Measurements from ENCODE around the gene AADACL4. TPM values are rescaled to one million over a fixed set of nuclear protein-coding genes. Genes with fewer than 3 reads are reported as not detected.
A peak's percentile ranks its signal among the peaks of the same experiment; 100 is the strongest.

AADACL4 gene
- total and polyA plus RNA-seq, 8 donors = not detected

- TF ChIP-seq CTCF (IDR thresholded peaks at IDR 0.05) = no peak
- Histone ChIP-seq H3K9me3 (no peaks in the 10 kb centered on the region), H3K4me3 (peak overlapping the region in 1 of 4 donors; percentile 22), H3K27me3 (no peaks in the 10 kb centered on the region), H3K36me3 (peaks cover 0 to 6% (median 0%) of the 10 kb centered on the region in 3 donors), H3K4me1 (peaks cover 25 to 55% (median 30%) of the 10 kb centered on the region in 3 donors), H3K27ac (peak overlapping the region; percentile 31 to 85 (median 57))
- ATAC-seq (peak; percentile 52 to 78 (median 72)), DNase-seq (peak in 5 of 6 donors; percentile 59 to 77 (median 67)), FAIRE-seq (no peak)
- 51 to 57% methylated on average over 33 to 39 of the region's 39 CpGs for WGBS, 2 donors
- intact Hi-C loops (cut with DNase I) = no loop called here
Observed at GRCh38 chr1:12596007-12596821, 47.7 kb upstream of the AADACL4 start.

DNA sequence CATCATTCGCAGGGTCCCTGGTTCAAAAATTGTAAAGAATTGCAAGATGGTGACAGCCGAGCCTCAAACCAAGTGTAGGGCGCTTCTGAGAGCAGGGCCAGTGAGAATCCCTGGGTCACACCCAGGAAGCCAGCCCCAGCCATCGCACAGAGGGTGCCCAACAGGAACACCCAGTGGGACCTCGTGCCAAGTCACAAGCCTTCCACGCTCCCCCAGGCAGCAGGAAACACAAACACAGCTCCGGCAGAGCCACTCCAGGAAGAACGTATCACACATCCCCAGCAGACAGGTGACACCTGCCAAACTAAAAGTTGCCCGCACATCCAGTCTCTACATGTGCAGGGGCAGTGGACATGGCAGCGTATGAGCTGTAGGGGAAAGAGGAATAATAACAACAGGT lies 46.1 kb upstream of the AADACL4 start:
- Histone ChIP-seq H3K4me3 (no peak overlapping the region), H3K36me3 (no peaks in the 10 kb centered on the region), H3K9me3 (no peaks in the 10 kb centered on the region), H3K27ac (peak overlapping the region in 1 of 4 donors; percentile 85), H3K4me1 (peaks cover 33 to 71% (median 40%) of the 10 kb centered on the region in 3 donors), H3K27me3 (no peaks in the 10 kb centered on the region)
- ATAC-seq (peak in 3 of 4 donors; percentile 7 to 17 (median 8)), FAIRE-seq (no peak), DNase-seq (peak in 4 of 6 donors; percentile 44 to 64 (median 60))
- WGBS, 2 donors = 42 to 51% methylated on average over 10 of the region's 10 CpGs
- TF ChIP-seq CTCF (IDR thresholded peaks at IDR 0.05) = no peak
- intact Hi-C loops (cut with DNase I) = no loop called here

- H3K4me1 ChIP-seq = peaks cover 33 to 73% (median 39%) of the 10 kb centered on the region in 3 donors
- no peak for TF ChIP-seq CTCF (IDR thresholded peaks at IDR 0.05)
- DNase-seq (no peak), ATAC-seq (no peak), FAIRE-seq (no peak)
- H3K27ac ChIP-seq = peak overlapping the region in 1 of 4 donors; percentile 85
- no peaks in the 10 kb centered on the region for H3K27me3 ChIP-seq
- no peak overlapping the region for H3K4me3 ChIP-seq
- H3K9me3 ChIP-seq = no peaks in the 10 kb centered on the region
- intact Hi-C loops (cut with DNase I) = no loop called here
- H3K36me3 ChIP-seq = no peaks in the 10 kb centered on the region
- WGBS, 2 donors = 31 to 34% methylated on average over 6 of the region's 6 CpGs
Observed at GRCh38 chr1:12598974-12599373, 44.9 kb upstream of the AADACL4 start.

DNA sequence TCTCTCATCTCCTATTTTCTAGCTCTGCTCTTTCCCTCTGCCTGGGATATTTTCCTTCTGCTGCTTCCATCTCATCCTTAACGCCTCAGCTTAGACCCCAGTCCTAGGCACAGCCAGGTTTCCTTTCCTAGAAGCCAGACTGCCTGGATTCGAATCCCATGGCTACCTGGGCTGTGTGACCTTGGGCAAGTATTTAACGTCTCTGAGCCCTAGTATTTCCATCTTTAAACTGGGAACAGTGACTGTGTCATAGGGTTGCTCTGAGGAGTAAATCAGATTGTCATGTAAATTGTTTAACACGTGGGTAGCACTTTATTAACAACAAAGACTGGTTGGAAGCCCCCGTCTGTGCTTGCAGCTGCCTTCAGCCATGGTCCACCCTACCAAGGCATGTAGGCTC lies 44.2 kb upstream of the AADACL4 start:
- FAIRE-seq (no peak), DNase-seq (no peak), ATAC-seq (no peak)
- no peak for TF ChIP-seq CTCF (IDR thresholded peaks at IDR 0.05)
- intact Hi-C loops (cut with DNase I) = no loop called here
- WGBS, 2 donors = 55 to 59% methylated on average over 5 of the region's 5 CpGs
- Histone ChIP-seq H3K9me3 (no peaks in the 10 kb centered on the region), H3K27ac (peak overlapping the region in 1 of 4 donors; percentile 85), H3K4me3 (no peak overlapping the region), H3K4me1 (peaks cover 38 to 79% (median 39%) of the 10 kb centered on the region in 3 donors), H3K27me3 (no peaks in the 10 kb centered on the region), H3K36me3 (no peaks in the 10 kb centered on the region)

DNA sequence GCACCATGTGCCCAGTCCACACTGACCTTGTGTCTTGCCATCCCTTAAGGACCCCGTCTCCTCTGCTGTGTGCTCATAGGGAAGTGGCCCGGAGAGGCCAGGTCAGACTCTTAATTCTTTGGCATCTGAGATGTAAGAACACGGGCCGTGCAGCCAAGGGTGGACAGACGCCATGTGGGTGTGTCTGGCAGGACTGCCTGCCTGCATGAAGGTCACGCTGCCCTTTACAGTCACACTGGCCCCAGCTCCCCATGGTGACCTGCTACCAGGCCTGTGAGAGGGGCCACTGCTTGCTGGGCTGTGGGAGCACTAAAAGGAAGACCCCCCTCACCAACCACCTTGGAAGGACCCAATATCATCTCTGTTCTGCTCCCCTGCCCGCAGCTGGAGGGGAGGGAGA lies 43.5 kb upstream of the AADACL4 start:
- no peak for FAIRE-seq
- WGBS, 2 donors = 22 to 24% methylated on average over 7 of the region's 7 CpGs
- Histone ChIP-seq H3K36me3 (no peaks in the 10 kb centered on the region), H3K27me3 (no peaks in the 10 kb centered on the region), H3K4me3 (no peak overlapping the region), H3K27ac (peak overlapping the region in 3 of 4 donors; percentile 5 to 47 (median 44)), H3K9me3 (no peaks in the 10 kb centered on the region), H3K4me1 (peaks cover 39 to 75% (median 42%) of the 10 kb centered on the region in 3 donors)
- intact Hi-C loops (cut with DNase I) = no loop called here
- TF ChIP-seq CTCF (IDR thresholded peaks at IDR 0.05) = no peak
- ATAC-seq = peak; percentile 9 to 68 (median 61)
- peak in 5 of 6 donors; percentile 62 to 89 (median 66) for DNase-seq
